Fibroblast of pulmonary artery (primary cell): ENCODE results near the gene LPP.

Experiments used
- DNase-seq: peaks from one replicate; pipeline ENCODE4 v3.0.0-alpha.2; 2010; ENCODE audit warnings: low read depth
- H3K4me3 ChIP-seq: replicated peaks from 2 replicates; pipeline ENCODE4 v1.5.1; 2011; ENCODE audit warnings: low read depth, mild to moderate bottlenecking, control low read depth, low read length, moderate library complexity
- TF ChIP-seq, protein P1 (sequence below): IDR thresholded peaks from 2 replicates; pipeline ENCODE4 v1.5.1; 2011; ENCODE audit warnings: mild to moderate bottlenecking, control low read depth, low read length, inconsistent platforms; ENCODE audit errors: missing control alignments

LPP gene

DNA sequence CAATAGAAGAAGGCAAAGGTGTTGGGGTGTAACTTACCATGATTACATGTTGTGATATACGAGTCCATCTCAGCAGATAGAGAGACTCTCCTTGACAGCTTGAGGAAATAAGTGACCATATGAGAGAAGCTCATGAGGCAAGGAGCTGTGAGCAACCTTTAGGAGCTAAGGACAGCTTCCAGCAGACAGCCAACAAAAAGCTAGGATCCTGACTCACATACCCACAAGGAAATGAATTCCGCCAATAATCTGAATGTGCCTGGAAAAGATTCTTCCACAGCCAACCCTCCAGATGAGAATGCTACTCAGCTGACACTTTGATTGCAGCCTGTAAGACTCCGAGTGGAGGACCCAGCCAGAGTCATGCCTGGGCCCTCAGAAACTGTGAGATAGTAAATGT lies 678.2 kb downstream of the LPP start:
- TF ChIP-seq, protein P1, sequence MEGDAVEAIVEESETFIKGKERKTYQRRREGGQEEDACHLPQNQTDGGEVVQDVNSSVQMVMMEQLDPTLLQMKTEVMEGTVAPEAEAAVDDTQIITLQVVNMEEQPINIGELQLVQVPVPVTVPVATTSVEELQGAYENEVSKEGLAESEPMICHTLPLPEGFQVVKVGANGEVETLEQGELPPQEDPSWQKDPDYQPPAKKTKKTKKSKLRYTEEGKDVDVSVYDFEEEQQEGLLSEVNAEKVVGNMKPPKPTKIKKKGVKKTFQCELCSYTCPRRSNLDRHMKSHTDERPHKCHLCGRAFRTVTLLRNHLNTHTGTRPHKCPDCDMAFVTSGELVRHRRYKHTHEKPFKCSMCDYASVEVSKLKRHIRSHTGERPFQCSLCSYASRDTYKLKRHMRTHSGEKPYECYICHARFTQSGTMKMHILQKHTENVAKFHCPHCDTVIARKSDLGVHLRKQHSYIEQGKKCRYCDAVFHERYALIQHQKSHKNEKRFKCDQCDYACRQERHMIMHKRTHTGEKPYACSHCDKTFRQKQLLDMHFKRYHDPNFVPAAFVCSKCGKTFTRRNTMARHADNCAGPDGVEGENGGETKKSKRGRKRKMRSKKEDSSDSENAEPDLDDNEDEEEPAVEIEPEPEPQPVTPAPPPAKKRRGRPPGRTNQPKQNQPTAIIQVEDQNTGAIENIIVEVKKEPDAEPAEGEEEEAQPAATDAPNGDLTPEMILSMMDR, result no peak
- H3K4me3 ChIP-seq, result no peak overlapping the region
- no peak for DNase-seq

DNA sequence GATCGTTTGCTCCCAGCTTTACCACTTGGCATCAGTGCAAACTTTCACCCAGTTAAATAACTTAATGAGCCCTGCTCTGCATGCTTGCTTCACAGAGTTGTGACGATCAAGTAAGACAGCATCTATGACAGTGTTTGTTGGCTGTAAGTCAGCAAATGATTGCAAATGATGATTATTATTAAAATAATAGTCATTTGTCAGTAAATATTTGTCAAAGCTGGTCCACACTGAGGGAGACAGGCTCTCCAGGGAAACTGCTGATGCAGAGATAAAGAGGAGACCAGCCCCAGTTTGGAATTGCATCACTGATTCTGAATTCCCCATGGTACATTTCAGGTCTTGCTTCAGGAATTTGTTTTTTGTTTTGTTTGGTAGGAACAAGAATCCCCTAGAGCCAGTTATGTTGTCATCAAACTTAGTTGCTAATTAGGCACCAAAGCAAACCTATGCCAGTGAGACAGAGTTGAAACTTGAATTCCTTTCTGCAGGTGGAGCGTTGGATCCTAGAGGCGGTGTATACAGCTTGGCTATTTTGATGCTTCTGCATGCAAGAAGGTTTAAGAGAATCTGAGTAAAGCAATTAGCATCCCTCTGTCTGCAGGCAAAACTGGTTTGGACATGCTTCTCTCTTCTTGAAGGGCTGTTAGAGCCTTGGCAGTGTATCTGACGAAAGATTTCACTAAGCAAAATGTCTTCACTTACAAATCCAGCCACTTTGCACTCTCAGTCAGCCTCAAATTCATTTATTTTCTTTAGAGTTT lies 679.2 kb downstream of the LPP start:
- no peak overlapping the region for H3K4me3 ChIP-seq
- DNase-seq, result peak; percentile 44
- TF ChIP-seq, protein P1, result no peak

DNA sequence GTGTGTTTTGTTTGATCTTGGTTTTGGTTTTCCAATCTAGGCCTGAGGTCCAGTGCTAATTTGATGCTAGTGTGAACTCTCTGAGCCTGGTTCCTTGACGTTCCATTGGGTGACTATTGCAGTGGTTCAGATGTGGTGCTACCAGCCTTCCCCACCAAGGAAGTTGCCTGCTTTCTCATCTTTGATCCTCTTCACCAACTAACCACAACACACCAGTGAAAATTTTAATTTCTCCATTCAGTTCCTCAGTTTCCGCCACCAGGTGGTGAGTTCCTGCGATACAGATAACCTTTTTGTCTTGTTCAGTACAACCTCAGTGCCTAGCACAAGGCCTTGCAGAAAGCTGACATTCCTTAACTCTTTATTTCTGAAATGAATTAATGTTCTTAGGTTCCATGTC lies 680.4 kb downstream of the LPP start:
- H3K4me3 ChIP-seq, result no peak overlapping the region
- TF ChIP-seq, protein P1, result no peak
- DNase-seq, result no peak

DNA sequence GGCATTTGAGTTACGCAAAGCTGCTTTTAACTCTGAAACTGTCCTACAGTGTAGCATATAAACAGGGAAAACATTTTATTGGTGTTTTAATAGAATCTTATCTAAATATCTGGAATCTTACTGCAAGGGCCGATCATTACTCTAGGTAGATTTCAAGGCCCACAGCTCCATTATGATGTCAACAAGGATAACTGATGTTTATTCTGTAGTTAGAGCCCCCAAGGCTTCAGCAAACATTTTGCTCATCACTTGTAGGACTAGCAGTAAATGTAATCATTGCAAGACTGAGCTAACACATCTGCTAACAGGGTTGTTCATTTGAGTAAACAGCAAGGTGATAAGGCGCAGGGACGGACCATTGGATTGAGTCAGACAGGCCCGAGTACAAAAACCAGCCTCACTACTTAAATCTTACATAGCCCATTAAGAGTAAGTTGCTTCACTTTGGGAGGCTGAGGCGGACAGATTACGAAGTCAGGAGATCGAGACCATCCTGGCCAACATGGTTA lies 685.3 kb downstream of the LPP start:
- no peak for DNase-seq
- TF ChIP-seq, protein P1, result no peak
- H3K4me3 ChIP-seq, result no peak overlapping the region

DNA sequence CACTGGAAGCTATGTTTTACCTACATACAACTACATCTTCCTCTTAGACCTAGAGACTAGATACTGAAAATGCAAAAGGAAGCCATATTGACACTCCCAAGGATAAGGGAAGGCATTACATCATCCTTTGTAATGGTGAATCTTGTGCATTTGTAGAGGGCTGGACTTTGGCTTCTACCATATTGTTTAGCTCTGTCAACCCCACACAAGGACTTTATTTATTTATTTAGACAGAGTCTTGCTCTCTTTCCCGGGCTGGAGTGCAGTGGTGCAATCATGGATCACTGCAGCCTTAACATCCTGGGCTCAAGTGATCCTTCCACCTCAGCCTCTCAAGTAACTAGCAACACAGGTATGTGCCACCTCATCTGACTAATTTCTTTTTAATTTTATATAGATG lies 686.3 kb downstream of the LPP start:
- TF ChIP-seq, protein P1, result no peak
- DNase-seq, result no peak
- no peak overlapping the region for H3K4me3 ChIP-seq

DNA sequence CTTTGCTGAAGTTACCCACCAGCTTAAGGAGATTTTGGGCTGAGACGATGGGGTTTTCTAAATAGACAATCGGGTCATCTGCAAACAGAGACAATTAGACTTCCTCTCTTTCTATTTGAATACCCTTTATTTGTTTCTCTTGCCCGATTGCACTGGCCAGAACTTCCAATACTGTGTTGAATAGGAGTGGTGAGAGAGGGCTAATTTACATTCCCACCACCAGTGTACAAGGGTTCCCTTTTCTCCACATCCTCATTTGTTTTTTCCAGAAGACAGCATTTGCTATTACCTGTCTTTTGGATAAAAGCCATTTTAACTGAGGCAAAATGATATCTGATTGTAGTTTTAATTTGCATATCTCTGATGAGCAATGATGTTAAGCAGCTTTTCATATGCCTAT lies 687.9 kb downstream of the LPP start:
- no peak for DNase-seq
- TF ChIP-seq, protein P1, result no peak
- H3K4me3 ChIP-seq, result no peak overlapping the region

DNA sequence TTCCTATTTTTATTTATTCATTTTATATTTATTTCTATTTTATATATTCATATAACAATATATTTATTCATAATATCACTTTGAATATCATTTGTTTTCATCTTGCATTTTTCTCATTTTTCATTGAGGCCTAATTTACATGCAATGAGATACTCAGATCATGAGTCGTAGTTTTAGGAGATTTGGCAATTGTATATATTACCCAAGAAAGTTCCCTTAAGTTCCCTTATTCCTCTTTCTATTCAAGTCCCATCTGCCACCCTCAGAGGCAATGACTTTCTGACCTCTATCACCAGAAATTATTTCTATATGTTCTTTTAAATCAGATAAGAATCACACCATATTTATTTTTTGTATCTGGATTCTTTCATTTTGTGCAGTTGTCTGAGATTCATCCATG lies 688.7 kb downstream of the LPP start:
- DNase-seq, result peak; percentile 53
- no peak overlapping the region for H3K4me3 ChIP-seq
- TF ChIP-seq, protein P1, result no peak
